Thoracic aorta (tissue), 2 donors: Measurements from ENCODE around the gene HOXC5. TPM values are rescaled to one million over a fixed set of nuclear protein-coding genes. Genes with fewer than 3 reads are reported as not detected.
A peak's percentile ranks its signal among the peaks of the same experiment; 100 is the strongest.

Experiments
- ATAC-seq: fragments of 150-250 bp; one replicate; pipeline ENCODE4 v1.8.0; 2017; ENCODE audit warnings: low read depth; ENCODE audit not compliant: insufficient number of reproducible peaks, low FRiP score
- DNase-seq: peaks from one replicate; pipeline ENCODE4 v3.0.0-alpha.2; 2020; ENCODE audit warnings: low spot score
- H3K27ac ChIP-seq, 2 donors: fragments of 200-600 bp; sonication (generic); 1 replicate in 1 of 2; 2 replicates in 1 of 2; pipeline ENCODE4 v1.5.1; 2016; ENCODE audit warnings: mild to moderate bottlenecking in 2 of 2, moderate library complexity in 2 of 2
- H3K27me3 ChIP-seq: fragments of 200-600 bp; sonication (generic); replicated peaks from 2 replicates; pipeline ENCODE4 v1.6.0; 2016; ENCODE audit warnings: mild to moderate bottlenecking; ENCODE audit not compliant: insufficient read depth
- H3K36me3 ChIP-seq: fragments of 200-600 bp; sonication (generic); one replicate; pipeline ENCODE4 v1.5.1; 2016
- H3K4me1 ChIP-seq, 2 donors: fragments of 200-600 bp; sonication (generic); 1 replicate in 1 of 2; 2 replicates in 1 of 2; pipeline versions ENCODE4 v1.5.1 to v1.6.0; 2016; ENCODE audit warnings: low read depth in 2 of 2, mild to moderate bottlenecking in 1 of 2; ENCODE audit not compliant: control insufficient read depth in 1 of 2
- H3K4me3 ChIP-seq: fragments of 200-600 bp; sonication (generic); 2 replicates; pipeline ENCODE4 v1.5.1; 2016; ENCODE audit warnings: mild to moderate bottlenecking
- H3K9me3 ChIP-seq: fragments of 200-600 bp; sonication (generic); 2 replicates; pipeline ENCODE4 v1.5.1; 2016
- total RNA-seq, 2 donors: library from RNA; depleted of rRNA; stranded (reverse); fragments of >200 nt; gene quantifications; one replicate each; pipeline versions ENCODE4 v1.1.0 to v1.2.3, GENCODE V29; 2016
- TF ChIP-seq, protein P1 (sequence below): fragments of 200-600 bp; sonication (generic); IDR thresholded peaks from one replicate; pipeline ENCODE4 v1.5.1; 2019; ENCODE audit warnings: antibody characterized with exemption

Gene HOXC5
- total RNA-seq: 1 to 10 TPM in 1 of 2 donors, not detected in 1; 1.8 TPM

DNA sequence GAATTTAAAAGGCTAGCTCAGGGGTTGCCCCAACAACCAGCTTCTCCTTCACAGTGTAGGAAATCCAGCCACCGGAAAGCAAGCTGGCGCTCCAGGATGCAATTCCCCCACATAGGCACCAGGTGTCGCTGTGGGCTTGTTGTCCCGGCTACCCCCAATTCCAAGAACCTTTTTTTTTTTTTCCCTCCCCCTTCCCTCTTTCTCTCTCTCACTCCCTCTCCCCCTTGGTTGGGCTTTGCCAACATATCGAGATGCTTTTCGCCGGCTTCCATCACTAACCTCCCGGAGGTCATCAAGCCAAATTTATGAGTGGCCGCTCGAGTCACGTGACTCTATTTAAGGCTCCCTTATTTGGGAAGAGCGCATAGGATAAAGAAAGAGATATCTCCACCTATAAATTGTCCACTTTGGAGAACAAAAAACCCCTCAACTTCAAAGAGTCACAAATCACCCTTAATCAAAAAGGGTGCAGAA lies at the start of gene HOXC5:
HOXC5 (plus strand) TSS at position 424 of the 474 bp plus-strand sequence. CDS start 73 bp downstream, outside the sequence.
- no peak for DNase-seq
- TF ChIP-seq, protein P1, sequence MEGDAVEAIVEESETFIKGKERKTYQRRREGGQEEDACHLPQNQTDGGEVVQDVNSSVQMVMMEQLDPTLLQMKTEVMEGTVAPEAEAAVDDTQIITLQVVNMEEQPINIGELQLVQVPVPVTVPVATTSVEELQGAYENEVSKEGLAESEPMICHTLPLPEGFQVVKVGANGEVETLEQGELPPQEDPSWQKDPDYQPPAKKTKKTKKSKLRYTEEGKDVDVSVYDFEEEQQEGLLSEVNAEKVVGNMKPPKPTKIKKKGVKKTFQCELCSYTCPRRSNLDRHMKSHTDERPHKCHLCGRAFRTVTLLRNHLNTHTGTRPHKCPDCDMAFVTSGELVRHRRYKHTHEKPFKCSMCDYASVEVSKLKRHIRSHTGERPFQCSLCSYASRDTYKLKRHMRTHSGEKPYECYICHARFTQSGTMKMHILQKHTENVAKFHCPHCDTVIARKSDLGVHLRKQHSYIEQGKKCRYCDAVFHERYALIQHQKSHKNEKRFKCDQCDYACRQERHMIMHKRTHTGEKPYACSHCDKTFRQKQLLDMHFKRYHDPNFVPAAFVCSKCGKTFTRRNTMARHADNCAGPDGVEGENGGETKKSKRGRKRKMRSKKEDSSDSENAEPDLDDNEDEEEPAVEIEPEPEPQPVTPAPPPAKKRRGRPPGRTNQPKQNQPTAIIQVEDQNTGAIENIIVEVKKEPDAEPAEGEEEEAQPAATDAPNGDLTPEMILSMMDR: peak; percentile 99
- peak; percentile 33 for ATAC-seq
- Histone ChIP-seq H3K9me3 (no peaks in the 10 kb centered on the region), H3K27ac (no peak within 1 kb of the TSS), H3K36me3 (peaks cover 3% of the 10 kb centered on the region), H3K27me3 (no peaks in the 10 kb centered on the region), H3K4me3 (peak within 1 kb of the TSS; percentile 64), H3K4me1 (peaks cover 0 to 11% of the 10 kb centered on the region in 2 donors)

DNA sequence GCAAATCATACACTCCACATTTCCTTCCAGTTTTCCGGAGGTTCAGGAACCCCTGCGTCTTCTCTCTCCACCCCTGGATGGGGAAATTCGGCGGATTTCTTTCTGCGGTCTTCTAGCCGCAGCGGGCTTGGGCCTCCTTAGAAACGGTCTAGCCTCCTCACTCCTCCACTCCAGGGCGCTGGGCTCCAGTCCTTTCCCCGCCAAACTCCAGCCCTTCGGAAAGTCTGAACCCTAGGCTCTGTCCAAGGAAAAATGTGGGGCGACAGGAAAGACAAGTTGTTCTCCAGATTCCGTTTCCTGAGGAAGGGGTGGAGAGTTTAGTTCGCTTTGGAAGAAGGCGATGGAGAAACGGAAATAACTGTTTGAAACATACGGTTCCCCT lies 49.3 kb upstream of the HOXC5 start:
- TF ChIP-seq, protein P1: no peak
- Histone ChIP-seq H3K4me3 (no peak overlapping the region), H3K4me1 (peaks cover 15 to 18% of the 10 kb centered on the region in 2 donors), H3K36me3 (no peaks in the 10 kb centered on the region), H3K27me3 (peaks cover 50% of the 10 kb centered on the region), H3K27ac (no peak overlapping the region), H3K9me3 (no peaks in the 10 kb centered on the region)
- ATAC-seq: no peak
- DNase-seq: no peak

DNA sequence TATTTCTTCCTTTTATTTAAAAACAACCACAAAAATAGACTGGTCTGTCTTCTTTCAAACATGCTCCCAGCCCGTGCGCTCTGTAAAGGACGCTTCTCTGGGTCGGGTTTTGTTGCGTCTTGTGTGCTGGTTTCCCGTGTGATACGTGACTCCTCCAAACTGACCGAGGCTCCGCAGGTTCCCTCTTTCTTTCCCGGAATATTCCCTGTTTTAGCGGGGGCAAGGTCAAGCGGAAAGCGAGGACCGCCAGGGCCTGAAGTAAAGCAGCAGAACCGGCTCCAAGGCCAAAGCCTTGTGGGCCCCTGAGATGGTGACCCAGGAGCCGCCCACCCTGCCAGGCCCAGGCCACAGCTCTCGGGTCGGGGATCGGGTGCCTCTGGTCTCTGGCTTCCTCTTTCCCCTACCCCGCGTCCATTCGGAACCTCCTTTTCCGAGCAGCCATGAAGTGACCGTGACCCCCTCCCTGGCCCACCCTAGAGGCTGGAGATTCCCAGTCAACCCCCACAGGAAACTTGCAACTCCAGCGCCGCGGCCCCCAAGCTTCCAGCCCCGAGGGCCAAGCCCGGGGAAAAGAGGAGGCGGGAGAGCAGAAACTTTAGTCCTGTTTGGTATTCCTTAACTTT lies 48.8 kb upstream of the HOXC5 start:
- no peak overlapping the region for H3K4me3 ChIP-seq
- TF ChIP-seq, protein P1: no peak
- H3K36me3 ChIP-seq: no peaks in the 10 kb centered on the region
- ATAC-seq: no peak
- H3K4me1 ChIP-seq: peaks cover 15 to 19% of the 10 kb centered on the region in 2 donors
- H3K27me3 ChIP-seq: peaks cover 55% of the 10 kb centered on the region
- no peaks in the 10 kb centered on the region for H3K9me3 ChIP-seq
- no peak for DNase-seq
- H3K27ac ChIP-seq: no peak overlapping the region

DNA sequence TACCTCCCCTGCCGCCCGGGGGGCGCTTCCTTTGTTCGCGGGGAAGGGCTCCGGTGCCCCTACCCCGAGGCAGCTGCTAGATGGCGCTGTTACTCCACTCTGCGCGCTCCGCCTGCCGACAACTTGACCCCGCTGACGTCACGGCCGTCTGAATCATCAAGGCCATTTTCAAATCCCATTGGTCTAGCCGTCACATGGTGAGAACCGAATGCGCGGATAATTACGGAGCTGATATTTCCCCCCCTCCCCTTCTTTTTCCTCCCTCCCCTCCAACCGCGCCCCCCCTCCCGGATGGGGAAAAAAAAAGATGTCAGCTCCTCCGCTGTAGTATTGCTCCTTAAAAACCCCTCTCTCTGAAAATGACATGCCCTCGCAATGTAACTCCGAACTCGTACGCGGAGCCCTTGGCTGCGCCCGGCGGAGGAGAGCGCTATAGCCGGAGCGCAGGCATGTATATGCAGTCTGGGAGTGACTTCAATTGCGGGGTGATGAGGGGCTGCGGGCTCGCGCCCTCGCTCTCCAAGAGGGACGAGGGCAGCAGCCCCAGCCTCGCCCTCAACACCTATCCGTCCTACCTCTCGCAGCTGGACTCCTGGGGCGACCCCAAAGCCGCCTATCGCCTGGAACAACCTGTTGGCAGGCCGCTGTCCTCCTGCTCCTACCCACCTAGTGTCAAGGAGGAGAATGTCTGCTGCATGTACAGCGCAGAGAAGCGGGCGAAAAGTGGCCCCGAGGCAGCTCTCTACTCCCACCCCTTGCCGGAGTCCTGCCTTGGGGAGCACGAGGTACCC lies 47.8 kb upstream of the HOXC5 start, which contains the start of gene HOXC10:
HOXC10 (plus strand) TSS at position 246 of the 791 bp plus-strand sequence; CDS start at position 360, 114 bp downstream.
- ATAC-seq (no peak), DNase-seq (peak; percentile 63)
- Histone ChIP-seq H3K4me1 (peaks cover 15 to 25% of the 10 kb centered on the region in 2 donors), H3K27me3 (peaks cover 65% of the 10 kb centered on the region), H3K36me3 (no peaks in the 10 kb centered on the region), H3K27ac (peak within 1 kb of the TSS in 1 of 2 donors; percentile 33), H3K4me3 (peak within 1 kb of the TSS; percentile 68), H3K9me3 (no peaks in the 10 kb centered on the region)
- TF ChIP-seq, protein P1: peak; percentile 74

DNA sequence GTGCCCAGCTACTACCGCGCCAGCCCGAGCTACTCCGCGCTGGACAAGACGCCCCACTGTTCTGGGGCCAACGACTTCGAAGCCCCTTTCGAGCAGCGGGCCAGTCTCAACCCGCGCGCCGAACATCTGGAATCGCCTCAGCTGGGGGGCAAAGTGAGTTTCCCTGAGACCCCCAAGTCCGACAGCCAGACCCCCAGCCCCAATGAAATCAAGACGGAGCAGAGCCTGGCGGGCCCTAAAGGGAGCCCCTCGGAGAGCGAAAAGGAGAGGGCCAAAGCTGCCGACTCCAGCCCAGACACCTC lies 47.2 kb upstream of the HOXC5 start:
- TF ChIP-seq, protein P1: no peak
- Histone ChIP-seq H3K36me3 (no peaks in the 10 kb centered on the region), H3K4me3 (peak overlapping the region; percentile 68), H3K4me1 (peaks cover 15 to 27% of the 10 kb centered on the region in 2 donors), H3K27ac (peak overlapping the region in 1 of 2 donors; percentile 8), H3K27me3 (peaks cover 71% of the 10 kb centered on the region), H3K9me3 (no peaks in the 10 kb centered on the region)
- no peak for ATAC-seq
- DNase-seq: no peak
